ENCODE measurements around the gene ANKRD63. TPM values are rescaled to one million over a fixed set of nuclear protein-coding genes. Genes with fewer than 3 reads are reported as not detected.

Gene ANKRD63
- total and polyA plus RNA-seq, 4 donors: not detected

DNA sequence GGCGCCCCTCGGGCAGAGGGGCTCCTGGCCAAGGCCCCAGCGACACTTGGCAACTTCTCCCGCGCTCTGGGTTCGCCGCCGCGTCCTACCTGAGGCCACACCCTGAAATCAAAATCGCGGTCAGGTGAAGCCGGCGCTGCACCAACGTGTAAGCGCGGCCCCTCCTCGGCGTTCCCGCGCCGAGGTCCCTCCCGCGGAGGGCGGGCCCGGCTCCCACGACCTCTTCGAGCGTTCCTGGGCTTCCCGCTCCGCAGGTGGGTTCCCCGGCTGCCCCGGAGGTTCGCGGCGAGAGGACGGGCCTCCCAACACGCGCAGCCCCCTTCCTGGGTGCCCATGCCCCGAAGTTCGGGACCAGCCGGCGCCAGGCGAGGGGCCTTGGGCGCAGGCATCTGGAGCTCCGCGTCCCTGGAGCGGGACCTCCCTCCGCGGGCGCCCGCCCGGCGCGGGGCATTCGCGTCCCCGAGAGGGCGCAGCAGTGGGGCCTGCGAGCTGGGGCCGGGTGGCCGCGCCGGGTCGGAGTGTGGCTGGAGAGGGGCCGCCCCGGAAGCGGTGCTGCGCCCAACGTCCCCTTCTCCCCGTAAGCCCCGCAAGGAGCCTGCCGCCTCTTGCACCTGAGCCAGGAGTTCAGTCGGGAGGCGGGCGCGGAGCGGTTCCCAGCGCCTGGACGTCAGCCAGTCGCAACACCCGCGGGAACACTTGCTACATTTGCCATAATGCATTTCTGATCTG is 30.3 kb downstream of the ANKRD63 start:
- Histone ChIP-seq H3K9me3 (ENCODE audit: control insufficient read depth in 4 of 4, low read length in 3 of 4) (no peaks in the 10 kb centered on the region), H3K27ac (ENCODE audit: low read depth in 1 of 2, low read length in 2 of 2) (no peak overlapping the region), H3K36me3 (ENCODE audit: control insufficient read depth in 4 of 4, insufficient read depth in 3 of 4, low read depth in 1 of 4, low read length in 3 of 4) (no peaks in the 10 kb centered on the region), H3K9ac (ENCODE audit: low read depth in 1 of 2, low read length in 2 of 2) (no peak overlapping the region), H3K4me1 (ENCODE audit: control insufficient read depth in 4 of 4, insufficient read depth in 4 of 4, low read length in 3 of 4) (peaks cover 9 to 13% (median 11%) of the 10 kb centered on the region in 4 donors), H3K27me3 (ENCODE audit: control insufficient read depth in 4 of 4, insufficient read depth in 4 of 4, low read length in 3 of 4) (peaks cover 0 to 4% (median under 1%) of the 10 kb centered on the region in 4 donors), H3K4me3 (ENCODE audit: low read depth in 1 of 3, low read length in 3 of 3) (peak overlapping the region in 2 of 3 donors; percentile 46 to 55)
- TF ChIP-seq, protein P1, sequence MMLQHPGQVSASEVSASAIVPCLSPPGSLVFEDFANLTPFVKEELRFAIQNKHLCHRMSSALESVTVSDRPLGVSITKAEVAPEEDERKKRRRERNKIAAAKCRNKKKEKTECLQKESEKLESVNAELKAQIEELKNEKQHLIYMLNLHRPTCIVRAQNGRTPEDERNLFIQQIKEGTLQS (IDR thresholded peaks at IDR 0.05): no peak
- TF ChIP-seq HNF4G (IDR thresholded peaks at IDR 0.05) (no peak), JUND (IDR thresholded peaks at IDR 0.05) (no peak), REST (IDR thresholded peaks at IDR 0.05) (no peak), HNF4A (conservative IDR thresholded peaks at IDR 0.05) (no peak), RXRA (IDR thresholded peaks at IDR 0.05) (no peak), CTCF (IDR thresholded peaks at IDR 0.05; ENCODE audit: low read depth, low read length, missing input control) (no peak), NR2F2 (IDR thresholded peaks at IDR 0.05) (no peak), SP1 (IDR thresholded peaks at IDR 0.05) (no peak), RAD21 (IDR thresholded peaks at IDR 0.05) (no peak), MAX (IDR thresholded peaks at IDR 0.05) (no peak), TAF1 (conservative IDR thresholded peaks at IDR 0.05) (no peak), FOXA1 (IDR thresholded peaks at IDR 0.05) (no peak), ZBTB33 (IDR thresholded peaks at IDR 0.05) (no peak), EGR1 (IDR thresholded peaks at IDR 0.05; ENCODE audit: low read depth in 2 of 2) (no peak), GABPA (IDR thresholded peaks at IDR 0.05 in 1 of 2, conservative IDR thresholded peaks at IDR 0.05 in 1 of 2) (no peak), FOXA2 (IDR thresholded peaks at IDR 0.05) (no peak)
- no peak for DNase-seq (ENCODE audit: low spot score)
- 3% methylated on average over 82 of the region's 82 CpGs for WGBS
